ENCODE data around the gene HBE1. TPM values are rescaled to one million over a fixed set of nuclear protein-coding genes. Genes with fewer than 3 reads are reported as not detected.

The HBE1 gene
- total and polyA plus RNA-seq, 7 donors = not detected

GRCh38 chr11:5272395-5273017, 2.8 kb upstream of the HBE1 start:
- ATAC-seq = no peak
- no peak overlapping the region for H3K4me3 ChIP-seq
- H3K4me1 ChIP-seq = no peaks in the 10 kb centered on the region
- no peak for DNase-seq
- H3K9me3 ChIP-seq = no peaks in the 10 kb centered on the region
- TF ChIP-seq CTCF (IDR thresholded peaks at IDR 0.05) = no peak
- no peak overlapping the region for H3K27ac ChIP-seq
- 62 to 75% (median 66%) methylated on average over 4 of the region's 4 CpGs for WGBS, 3 donors
- H3K36me3 ChIP-seq (ENCODE audit: insufficient read depth in 1 of 2, low read depth in 1 of 2) = no peaks in the 10 kb centered on the region
- intact Hi-C loops (cut with DNase I) = no loop called here
- no peaks in the 10 kb centered on the region for H3K27me3 ChIP-seq (ENCODE audit: insufficient read depth in 3 of 3, low read length in 2 of 3)

DNA sequence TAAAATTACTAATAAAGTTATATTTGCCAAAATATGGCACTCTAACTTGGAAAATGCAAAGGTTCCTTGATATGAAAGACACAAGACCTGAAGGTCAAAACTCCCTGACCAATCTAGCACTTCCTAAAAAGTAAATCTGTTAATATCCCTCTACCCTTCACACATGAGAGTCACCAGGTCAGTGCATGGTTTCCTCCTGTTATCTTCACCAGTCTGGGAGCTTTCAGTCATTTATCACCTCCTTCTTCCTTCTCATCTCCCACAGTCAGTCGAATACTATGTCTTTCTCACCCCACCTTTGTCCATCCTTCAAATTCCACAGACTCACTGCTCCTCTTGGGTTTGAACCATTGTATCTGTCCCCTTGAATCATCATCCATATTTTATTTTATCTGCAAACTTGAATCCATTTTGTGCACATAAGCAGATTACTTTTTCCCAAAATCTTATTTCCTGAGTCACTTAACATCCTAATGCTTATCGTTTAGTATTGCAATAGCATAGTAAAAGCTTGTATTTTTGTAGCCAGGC, 2.6 kb downstream of the HBE1 start:
- Histone ChIP-seq H3K27me3 (ENCODE audit: insufficient read depth in 3 of 3, low read length in 2 of 3) (no peaks in the 10 kb centered on the region), H3K4me3 (no peak overlapping the region), H3K36me3 (ENCODE audit: insufficient read depth in 1 of 2, low read depth in 1 of 2) (no peaks in the 10 kb centered on the region), H3K27ac (no peak overlapping the region), H3K9me3 (no peaks in the 10 kb centered on the region), H3K4me1 (no peaks in the 10 kb centered on the region)
- TF ChIP-seq CTCF (IDR thresholded peaks at IDR 0.05) = no peak
- DNase-seq = no peak
- ATAC-seq = no peak
- 82 to 88% (median 85%) methylated on average over 2 of the region's 2 CpGs for WGBS, 3 donors
- intact Hi-C loops (cut with DNase I) = no loop called here

GRCh38 chr11:5266609-5267008, 3.1 kb downstream of the HBE1 start:
- H3K4me3 ChIP-seq = no peak overlapping the region
- H3K27me3 ChIP-seq (ENCODE audit: insufficient read depth in 3 of 3, low read length in 2 of 3) = no peaks in the 10 kb centered on the region
- no peak for TF ChIP-seq CTCF (IDR thresholded peaks at IDR 0.05)
- no peaks in the 10 kb centered on the region for H3K4me1 ChIP-seq
- H3K36me3 ChIP-seq (ENCODE audit: insufficient read depth in 1 of 2, low read depth in 1 of 2) = no peaks in the 10 kb centered on the region
- ATAC-seq (no peak), DNase-seq (no peak)
- no peaks in the 10 kb centered on the region for H3K9me3 ChIP-seq
- intact Hi-C loops (cut with DNase I) = no loop called here
- H3K27ac ChIP-seq = no peak overlapping the region

- Histone ChIP-seq H3K27me3 (ENCODE audit: insufficient read depth in 3 of 3, low read length in 2 of 3) (no peaks in the 10 kb centered on the region), H3K4me3 (no peak overlapping the region), H3K36me3 (ENCODE audit: insufficient read depth in 1 of 2, low read depth in 1 of 2) (no peaks in the 10 kb centered on the region), H3K27ac (no peak overlapping the region), H3K4me1 (no peaks in the 10 kb centered on the region), H3K9me3 (no peaks in the 10 kb centered on the region)
- ATAC-seq (no peak), DNase-seq (no peak)
- TF ChIP-seq CTCF (IDR thresholded peaks at IDR 0.05) = no peak
- intact Hi-C loops (cut with DNase I) = no loop called here
- WGBS, 3 donors = 42 to 57% (median 42%) methylated on average over 2 of the region's 2 CpGs
Measured at GRCh38 chr11:5265832-5266231, 3.9 kb downstream of the HBE1 start.
